HG03095 (cell line): ENCODE results near the gene MASP2.
"Not testable (repeated sequence)": the region's sequence is repeated elsewhere in the genome, so short reads cannot be mapped to it uniquely, and the experiment has no call there.

ENCODE experiments used
- ATAC-seq: cut with Tn5 transposase; IDR thresholded peaks from one replicate; pipeline ENCODE4 v1.9.1; 2021; ENCODE audit warnings: moderate library complexity; ENCODE audit not compliant: unreplicated experiment

The MASP2 gene

DNA sequence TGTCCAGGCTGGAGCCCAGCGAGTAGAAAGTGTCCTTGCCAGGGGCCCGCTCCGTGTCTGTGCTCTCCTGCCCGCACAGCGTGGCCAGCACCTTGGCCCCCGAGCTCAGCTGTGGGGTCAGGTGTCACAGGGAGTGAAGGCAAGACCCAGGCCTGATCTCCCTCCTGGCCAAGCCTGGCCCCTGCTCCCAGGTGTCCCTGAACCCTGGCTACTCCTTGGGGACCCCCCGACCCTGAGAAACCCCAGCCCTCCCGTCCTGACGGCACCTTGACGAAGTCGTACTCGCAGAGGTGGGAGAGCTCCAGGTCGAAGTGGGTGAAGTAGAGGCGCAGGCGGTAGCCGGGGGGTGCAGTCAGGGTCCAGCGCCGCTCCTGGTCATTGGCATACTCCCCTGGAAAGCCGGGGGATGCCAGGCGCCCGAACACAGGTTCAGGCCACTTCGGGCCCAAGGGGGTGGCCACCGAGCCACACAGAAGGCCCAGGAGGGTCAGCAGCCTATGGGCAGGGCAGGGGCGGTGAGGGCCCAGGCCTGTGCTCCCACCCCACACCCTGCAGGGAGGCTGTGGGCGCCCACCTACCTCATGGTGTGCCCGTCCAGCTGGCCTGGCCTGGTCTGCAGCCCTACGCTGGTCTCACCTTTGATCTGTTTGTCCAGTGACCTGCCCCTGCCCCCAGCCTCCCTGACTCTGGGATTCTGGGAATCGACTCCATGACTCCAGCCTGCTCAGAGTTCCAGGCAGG, at the start of gene MASP2:
TSS of gene MASP2 (minus strand) at position 615 of the 741 bp plus-strand sequence. CDS start at position 583, 32 bp downstream.
- ATAC-seq: no peak

DNA sequence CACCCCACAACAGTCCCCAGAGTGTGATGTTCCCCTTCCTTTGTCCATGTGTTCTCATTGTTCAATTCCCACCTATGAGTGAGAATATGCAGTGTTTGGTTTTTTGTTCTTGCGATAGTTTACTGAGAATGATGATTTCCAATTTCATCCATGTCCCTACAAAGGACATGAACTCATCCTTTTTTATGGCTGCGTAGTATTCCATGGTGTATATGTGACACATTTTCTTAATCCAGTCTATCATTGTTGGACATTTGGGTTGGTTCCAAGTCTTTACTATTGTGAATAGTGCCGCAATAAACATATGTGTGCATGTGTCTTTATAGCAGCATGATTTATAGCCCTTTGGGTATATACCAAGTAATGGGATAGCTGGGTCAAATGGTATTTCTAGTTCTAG, 36.7 kb upstream of the MASP2 start:
- not testable (repeated sequence) for ATAC-seq

DNA sequence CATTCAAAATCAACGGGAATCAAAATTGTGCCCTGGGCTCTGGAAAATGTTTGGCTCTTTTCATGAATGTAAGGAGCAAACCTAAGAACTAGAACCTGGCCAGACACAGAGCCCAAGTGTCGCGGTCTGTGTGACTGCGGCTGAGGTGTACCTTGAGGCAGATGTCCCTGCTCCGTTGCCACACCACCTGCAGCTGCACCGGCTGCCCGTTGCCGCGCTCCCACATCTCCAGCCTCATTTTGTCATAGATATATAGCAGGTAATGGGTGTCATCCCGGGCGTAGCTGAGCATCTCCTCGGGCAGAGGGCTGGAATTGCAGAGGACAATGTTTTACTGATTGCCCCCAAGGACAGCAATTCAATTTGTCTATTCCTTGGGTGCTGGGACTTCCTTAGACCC, 33.9 kb upstream of the MASP2 start:
- no peak for ATAC-seq

DNA sequence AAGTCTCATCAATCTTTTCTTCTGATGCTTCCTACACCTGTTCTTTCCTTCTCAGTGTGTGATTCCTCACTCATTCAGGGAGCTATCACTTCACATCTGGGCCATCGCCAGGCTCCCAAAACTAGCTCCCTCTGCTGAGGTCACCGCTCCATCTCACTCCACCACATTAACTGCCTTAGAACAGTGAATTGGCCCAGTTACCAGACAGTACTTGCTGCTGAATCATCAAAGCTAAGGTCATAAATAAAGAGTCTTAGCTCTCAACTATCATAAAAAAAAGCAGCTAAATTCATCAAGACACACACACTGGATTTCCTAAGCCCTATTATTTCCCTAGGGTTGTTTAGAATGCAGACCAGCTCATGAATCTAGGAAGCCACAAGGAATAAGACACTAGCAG, 31.6 kb upstream of the MASP2 start:
- ATAC-seq: no peak

DNA sequence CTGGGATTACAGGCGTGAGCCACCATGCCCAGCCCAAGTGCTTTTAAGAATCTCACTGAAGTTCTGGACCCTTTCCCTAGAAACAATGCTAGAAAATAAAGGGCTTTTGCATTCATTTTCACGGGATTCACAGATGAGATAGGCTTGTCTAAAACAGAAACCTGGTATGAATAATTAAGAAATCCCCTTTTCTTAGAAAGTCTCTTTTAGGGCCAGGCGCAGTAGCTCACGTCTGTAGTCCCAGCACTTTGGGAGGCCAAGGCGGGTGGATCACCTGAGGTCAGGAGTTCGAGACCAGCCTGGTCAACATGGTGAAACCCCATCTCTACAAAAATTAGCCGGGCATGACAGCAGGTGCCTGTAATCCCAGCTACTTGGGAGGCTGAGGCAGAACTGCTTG, 26.4 kb upstream of the MASP2 start:
- not testable (repeated sequence) for ATAC-seq

DNA sequence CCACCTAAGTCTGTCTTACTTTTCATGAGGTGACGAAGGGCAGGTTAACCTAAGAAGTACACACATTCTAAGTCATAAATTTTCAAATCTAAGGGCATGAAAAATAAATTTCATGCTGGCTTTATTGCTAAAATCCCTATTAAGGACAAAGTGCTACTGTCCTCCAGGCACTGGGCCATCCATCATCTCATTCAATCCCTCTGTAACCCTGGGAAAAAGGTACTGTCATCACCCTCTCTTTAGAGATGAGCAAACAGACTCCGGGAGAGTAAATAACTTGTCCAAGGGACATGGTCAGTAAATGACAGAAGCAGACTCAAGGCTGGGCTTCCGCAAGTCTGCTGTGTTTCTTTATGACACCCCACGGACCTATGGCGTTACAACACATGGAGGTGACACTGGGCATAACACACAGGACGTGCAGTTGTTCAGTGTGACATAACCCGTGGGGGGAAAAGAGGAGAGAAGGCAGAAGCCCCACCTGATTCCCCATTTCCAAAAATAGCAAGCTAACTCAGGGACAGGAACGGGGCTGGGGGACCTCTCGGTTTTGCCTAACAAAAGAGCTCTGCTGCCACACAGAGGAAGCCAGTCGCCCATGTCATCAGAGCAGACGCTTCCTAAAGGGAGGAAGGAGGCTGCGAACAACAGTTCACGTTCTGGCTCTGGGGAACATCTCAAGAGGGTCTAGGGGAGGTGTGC, 25.3 kb upstream of the MASP2 start:
- ATAC-seq: no peak

DNA sequence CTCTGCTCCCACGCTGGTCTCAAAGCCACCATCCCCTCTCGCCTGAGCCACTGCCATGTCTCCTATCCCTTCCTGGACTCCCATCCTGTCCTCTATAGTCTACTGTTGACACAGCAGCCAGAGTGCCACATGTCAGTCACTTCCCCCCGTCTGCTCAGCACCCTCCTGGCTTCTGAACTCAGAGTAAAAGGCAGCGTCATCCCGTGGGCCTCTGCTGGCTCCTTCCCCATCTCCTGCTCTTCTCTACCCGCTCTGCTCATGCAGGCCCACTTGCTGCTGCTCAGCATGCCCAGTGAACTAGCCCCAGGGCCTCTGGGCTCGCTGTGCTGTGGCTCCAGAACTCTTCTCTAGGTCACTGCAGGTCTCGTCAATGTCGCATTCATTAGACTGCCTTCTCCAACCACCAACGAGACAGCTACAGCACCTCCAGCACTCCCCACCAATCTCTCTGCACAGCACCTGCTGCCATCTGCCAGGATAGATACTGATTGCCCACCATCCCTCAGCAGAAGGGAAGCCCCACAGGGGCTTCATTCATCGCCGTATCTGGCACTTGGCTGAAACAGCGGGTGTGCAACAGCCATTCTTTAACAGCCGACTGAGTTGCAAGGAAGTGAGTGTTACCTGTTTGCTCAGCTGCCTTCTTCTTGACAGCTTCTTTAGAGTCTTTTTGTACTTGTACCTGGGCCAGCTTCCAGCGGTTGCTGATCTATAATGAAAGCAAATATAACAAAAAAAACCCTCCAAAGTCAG, 24.6 kb upstream of the MASP2 start:
- ATAC-seq: no peak

DNA sequence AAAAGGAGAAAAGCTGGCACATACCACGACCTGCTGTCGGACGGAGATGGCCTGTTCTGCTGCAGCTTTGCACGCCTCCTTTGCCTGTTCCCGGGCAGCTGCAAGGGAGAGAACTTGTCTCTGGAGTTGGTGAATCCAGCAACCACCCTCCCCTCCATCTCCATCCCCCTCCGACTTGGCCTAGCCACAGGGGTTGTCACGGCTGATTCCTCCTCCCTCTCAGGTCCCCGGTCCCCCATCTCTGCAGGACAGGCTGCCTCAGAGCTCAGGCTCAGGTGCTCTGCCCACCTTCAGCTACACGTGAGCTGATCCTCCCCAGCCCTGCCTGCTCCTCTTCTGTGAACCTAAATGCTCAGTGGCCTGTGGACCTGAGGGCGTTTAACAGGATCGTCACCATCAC, 23.8 kb upstream of the MASP2 start:
- no peak for ATAC-seq

DNA sequence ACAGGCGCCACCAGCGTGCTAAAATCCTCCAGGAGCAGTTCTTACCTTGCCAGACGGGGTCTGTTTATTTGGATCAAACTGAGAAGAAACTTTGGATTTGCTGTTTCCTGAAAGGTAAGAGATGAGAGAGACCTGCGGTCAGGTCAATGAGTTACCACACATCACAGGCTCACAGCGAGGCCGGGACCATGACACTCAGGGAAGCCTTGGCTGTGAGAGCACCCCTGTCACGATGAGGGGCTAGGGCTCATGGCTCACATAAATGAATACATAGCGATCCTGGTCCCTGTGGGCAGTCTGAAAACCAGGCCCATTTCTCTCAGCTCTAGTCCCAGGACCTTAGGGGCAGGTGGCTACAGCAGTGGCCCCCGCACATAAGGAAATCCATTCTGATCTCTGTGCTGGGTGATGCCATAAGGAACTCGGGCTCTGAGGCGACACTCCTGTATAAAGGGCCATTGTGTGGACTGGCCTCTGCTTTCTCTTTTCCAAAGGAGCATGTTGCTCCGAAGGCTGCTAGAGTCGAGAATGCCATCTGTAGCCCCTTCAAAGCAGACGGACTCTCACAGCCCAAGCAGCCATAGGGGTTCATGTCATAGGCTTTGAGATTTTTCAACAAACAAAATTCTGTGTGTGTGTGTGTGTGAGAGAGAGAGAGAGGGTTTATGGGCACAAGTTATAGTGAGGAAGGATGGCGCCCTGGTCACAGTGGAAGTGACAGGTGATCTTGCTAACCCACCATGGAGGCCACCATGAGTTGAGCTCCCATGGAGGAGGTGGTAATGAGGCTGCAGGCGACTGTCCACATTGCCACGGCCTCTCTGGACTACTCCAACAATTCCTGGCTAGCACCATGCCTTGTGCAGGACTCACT, 21.8 kb upstream of the MASP2 start:
- no peak for ATAC-seq

DNA sequence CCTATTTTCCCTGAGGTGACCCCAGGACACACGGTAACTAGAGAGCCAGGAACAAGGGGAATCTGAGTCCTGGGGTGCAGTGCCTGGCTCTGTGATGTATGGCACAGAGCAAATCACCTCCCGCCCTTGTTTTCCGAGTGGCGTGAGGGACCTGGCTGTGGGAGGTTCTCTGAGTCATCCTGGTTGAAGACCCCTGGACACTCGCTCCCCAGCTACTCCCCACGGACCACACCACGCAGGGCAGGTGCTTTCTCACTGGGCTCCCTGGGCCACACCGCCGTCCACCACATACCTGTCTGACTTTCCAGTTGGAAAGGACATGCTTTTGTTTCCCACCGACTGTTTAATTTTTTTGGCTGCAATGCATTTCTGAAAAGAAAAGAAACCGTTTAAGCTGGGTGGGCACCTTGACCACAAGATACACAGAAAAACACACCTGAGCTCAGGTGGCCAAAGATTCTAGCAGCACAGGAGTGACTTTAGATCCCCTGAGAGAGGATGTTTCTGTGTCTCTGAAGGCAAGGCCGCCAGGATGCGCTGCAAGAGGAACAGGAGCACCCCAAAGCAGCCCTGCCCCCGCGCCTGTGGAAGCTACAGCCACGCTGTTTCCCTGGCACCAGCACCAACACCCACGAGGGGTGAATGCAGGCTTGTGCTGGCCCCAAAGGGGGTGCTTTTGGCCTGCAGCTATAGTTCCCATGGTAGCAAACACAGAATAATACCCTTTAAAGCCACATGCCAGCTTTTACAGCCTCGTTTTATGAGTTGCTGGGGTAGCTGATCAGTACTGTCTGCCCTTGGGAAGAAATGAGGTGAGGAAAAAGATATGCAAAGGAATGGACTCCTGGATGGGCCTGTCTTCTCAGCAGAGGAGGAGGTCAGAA, 20.9 kb upstream of the MASP2 start:
- no peak for ATAC-seq

DNA sequence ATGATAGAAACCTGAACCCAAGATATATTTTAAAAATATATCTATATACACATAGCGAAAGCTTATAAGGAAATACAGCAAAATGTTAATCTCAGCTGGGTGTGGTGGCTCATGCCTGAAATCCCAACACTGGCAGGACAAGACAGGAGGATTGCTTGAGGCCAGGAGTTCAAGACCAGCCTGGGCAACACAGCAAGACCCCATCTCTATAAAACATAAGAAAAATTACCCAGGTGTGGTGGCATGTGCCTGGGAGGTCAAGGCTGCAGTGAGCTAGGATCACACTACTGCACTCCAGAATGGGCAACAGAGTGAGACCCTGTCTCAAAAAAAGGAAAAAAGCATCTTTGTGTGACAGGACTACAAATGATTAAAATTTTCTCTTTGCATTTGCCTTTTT, 18.8 kb upstream of the MASP2 start:
- no peak for ATAC-seq

DNA sequence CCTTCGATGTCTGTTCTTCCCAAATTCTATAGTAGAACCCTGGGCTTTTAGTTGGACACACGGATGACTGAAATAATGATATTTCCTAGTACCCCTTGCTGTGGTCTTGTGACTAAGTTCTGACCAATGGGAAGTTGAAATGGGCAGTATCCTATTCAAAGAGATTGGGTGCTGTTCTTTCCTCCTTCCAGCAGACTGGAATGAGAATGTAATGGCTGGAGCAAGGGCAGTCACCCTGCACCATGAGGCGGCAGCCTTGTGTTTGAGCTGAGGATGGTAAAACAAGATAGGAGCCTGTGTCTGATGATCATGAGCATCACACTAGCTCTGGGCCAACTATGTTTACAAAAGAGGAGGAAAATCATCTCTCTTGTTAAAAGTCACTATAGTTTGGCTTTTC, 17.9 kb upstream of the MASP2 start:
- ATAC-seq: no peak

DNA sequence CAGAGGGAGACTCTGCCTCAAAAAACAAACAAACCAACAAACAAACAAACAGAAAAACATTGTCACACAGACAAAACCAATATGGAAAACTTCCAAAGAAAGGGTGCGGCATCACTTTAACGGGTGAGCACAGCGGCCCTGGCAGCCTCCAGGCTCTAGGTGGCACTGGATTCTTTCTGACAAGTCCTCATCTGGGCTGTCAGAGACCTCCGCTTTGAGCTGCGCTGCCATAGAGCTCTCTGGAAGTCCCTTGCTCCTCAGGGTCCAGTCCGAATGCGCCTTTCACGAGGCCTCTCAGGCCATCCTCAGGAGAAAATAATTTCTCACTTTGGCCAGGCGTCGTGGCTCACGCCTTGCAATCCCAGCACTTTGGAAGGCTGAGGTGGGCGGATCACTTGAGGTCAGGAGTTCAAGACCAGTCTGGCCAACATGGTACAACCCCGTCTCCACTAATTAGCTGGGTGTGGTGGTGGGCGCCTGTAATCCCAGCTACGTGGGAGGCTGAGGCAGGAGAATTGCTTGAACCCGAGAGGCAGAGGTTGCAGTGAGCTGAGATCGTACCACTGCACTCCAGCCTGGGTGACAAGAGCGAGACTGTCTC, 17.0 kb upstream of the MASP2 start:
- not testable (repeated sequence) for ATAC-seq

DNA sequence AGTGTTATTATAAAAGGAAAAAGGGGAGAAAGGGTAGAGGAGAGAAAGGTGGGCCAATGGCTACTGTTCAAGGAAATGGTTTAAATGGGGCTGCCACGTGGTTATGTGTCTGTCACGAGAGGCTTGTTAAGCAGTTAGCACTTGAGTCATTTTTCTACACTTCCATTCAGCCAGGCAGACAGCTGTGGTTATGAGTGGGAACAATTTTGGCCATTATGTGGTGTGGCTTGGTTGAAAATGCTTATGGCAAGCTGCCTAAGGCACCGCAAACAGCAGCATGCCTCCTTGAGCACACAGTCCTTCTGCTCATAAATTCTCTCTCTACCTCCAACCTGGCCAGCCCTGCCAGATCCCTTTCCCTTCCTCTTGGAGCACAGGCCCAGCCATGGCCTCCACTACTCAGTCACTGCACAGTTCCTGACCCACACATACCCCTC, 15.9 kb upstream of the MASP2 start:
- no peak for ATAC-seq

DNA sequence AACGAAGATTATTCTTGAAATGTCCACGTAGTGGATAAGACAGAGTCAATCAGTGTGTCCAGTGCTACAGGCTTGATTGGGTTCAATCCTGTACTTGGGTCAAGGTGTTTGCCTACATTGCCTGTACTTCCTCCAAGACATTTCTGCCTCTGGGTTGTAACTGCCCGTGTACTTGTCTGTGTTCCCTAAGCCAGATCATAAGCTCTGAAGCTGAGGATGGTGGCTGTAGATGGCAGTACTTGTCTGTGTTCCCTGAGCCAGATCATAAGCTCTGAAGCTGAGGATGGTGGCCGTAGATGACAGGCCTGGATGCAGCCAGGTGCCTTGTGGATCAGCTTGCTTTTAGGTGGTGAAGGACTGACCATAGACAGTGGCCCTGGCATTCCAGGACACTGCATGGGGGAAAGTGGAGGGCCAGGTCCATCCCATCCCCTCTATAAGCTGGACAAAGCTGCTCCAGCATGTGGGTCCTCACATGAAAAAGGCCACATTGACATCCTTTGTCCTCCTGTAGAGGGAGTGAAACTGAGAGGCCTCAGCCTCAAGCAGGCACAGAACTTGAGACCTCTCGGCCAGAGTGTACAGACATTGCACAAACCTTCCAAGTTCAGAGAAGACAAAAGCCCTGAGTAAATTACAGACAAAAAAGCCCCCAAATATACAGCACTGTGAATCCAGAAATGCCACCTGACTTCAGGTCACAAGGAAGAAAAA, 14.8 kb upstream of the MASP2 start:
- ATAC-seq: no peak

DNA sequence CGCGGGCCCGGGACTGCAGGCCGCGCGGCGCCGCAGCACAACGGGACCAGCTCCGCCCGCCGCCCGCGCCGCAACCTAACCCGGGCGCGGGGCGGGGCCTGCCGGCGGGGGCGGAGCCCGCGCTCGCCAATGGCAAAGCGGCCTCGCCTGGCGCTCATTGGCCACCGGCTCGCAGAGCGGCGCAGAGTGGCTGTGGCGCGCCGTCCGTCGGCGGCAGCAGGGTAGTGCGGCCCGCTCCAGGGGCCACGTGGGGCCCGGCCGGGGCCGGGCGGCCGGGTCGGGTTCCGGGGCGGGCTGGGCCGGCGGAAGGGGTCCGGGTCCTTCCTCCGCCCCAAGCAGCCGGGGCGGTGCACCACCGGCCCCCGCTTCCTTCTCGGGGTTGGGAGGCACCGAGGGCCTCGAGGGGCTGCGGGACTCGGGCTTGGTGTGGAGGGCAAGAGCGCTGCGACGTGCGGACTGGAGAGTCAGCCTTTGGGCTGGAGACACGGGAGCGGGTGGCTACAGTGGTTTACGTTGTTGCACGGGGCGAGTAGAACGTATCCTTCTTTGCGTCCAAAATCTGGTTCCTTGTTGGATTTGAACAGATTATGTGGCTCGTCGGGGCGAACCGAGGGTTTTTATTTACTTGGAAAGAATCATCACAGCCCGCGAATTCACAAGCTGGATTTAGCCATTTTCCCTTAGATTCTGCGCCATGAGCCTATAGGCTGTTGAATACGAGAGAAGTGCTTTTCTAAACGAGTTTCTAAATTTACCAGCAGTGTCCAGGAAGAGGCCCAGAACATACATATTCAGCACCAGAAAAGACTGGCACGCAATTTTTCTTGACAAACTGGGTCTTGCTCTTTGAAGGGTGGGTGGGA, 13.2 kb upstream of the MASP2 start, which contains the start of gene SRM:
TSS of gene SRM (minus strand) at position 51 of the 863 bp plus-strand sequence. CDS start 75 bp downstream, outside the sequence.
- ATAC-seq: peak; percentile 83

DNA sequence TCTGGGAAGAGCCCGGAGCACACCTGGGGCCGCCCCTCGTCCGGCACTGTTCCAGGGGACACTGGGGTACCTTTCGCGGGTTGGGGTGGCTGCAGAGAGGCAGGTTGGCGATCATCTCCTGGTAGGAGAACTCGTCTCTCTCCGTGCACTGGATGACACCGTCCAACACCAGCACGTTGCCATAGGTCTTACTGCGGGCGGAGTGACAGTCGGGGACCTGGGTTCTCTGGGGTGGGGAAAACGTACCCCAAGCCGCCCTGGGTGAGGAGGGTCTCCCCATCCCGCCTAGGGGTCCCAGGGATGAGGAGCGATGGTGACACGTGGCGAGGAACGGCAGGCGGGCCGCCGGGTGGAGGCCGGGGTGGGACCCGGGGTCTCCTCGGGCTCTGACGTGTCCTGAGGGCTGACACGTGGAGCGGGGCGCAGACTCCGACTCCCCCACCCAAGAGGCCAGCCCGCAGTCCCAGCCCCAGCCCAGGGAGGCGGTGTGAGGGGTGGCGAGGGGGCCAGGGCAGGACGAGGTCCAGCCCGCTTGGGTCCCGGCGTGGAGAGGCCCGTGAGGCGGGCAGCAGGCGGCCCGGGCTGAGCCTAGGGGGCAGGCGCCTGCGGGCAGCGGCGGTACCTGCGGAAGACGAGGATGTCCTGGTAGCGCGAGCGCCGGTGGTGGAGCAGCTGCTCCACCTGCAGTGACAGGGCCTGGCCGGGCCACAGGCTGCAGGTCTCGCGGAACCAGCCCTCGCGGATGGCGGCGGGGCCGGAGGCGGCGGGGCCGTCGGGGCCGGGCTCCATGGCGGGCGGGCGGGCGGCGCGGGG, 12.3 kb upstream of the MASP2 start:
- ATAC-seq: peak; percentile 3
